HG03064 (cell line): Measurements from ENCODE around the gene GPR39.

Source experiments
- ATAC-seq: cut with Tn5 transposase; IDR thresholded peaks from one replicate; pipeline ENCODE4 v1.9.1; 2021; ENCODE audit warnings: low read depth; ENCODE audit not compliant: unreplicated experiment

The GPR39 gene

DNA sequence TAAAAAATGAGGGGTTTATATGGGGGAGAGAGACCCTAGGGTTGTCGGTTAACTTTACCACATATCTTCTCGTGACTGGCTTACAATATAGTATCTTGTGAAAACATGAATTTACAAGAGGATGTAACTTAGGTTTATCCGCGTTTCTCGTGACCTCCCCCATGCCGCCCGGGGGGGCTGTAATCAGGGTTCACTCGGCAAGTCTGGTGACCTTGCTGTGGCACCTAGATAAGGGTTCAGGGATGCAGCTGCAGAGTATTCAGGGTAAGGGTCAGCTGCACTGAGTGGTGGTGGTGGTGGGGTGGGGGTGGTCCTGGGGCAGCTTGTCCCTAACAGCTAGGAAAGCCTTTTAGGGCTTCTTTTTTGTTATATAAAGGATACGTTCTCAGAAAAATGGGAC, 141.1 kb downstream of the GPR39 start:
- no peak for ATAC-seq

- ATAC-seq: no peak
Observed at GRCh38 chr2:132559326-132559725, 142.7 kb downstream of the GPR39 start.

- ATAC-seq: no peak
Observed at GRCh38 chr2:132559921-132560320, 143.3 kb downstream of the GPR39 start.

GRCh38 chr2:132560562-132560961, 144.0 kb downstream of the GPR39 start:
- no peak for ATAC-seq

DNA sequence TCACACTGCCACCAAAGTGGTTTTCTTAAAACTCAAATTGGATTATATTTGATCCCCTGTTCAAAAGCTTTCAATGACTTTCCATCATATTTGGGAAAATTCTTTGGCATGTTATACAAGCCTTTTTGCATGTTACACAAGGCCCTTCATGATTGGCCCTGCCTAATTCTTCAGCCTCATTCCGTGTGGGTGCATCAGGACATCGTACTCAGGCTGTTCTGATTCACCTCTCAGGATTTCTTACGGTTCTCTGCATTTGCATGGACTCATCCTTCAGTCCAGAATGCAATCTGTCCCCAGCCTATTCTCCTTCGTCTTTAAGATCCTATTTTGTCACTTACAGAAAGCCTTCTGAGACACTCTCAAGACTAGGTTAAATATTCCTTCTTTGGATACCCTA, 145.6 kb downstream of the GPR39 start:
- ATAC-seq: no peak

DNA sequence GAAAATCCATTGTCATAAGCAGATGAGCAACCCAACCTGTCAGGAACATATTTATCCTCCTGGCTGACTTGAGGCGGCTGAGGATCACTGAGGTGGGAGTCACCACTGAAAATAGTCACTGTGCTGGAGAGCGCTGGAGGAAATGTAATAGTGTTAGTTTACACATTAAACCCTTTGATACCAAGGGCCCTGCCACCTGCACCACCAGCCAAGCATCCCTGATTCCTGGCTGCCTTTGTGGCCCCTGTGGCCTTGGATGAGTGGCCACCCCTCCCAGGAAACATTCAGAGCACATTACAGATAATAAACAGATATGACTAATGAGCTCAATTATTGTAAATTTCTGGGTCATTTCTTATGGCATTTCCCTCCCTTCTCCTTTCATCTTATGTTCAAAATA, 147.5 kb downstream of the GPR39 start:
- no peak for ATAC-seq

DNA sequence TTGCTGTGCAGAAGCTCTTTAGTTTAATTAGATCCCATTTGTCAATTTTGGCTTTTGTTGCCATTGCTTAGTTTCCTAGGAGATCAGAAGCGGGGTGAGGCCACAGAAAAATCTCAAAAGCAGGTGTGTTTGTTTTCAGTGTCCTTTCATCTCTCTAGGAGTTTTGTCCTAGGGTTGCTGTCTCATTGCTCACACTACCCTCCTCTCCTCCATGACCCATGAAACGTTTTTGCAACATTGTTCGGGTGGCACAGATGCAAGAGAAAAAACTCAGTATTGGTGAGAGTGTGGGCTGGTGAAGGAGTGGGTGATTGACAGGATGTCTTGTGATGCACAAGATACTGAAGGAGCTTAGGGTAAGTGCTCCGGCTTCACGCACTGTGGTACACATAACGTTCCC, 149.8 kb downstream of the GPR39 start:
- no peak for ATAC-seq

GRCh38 chr2:132567682-132568081, 151.1 kb downstream of the GPR39 start:
- ATAC-seq: no peak

GRCh38 chr2:132568656-132569055, 152.1 kb downstream of the GPR39 start:
- ATAC-seq: no peak

- no peak for ATAC-seq
Observed at GRCh38 chr2:132573444-132574007, 156.9 kb downstream of the GPR39 start.

GRCh38 chr2:132577686-132578085, 161.1 kb downstream of the GPR39 start:
- ATAC-seq: no peak

DNA sequence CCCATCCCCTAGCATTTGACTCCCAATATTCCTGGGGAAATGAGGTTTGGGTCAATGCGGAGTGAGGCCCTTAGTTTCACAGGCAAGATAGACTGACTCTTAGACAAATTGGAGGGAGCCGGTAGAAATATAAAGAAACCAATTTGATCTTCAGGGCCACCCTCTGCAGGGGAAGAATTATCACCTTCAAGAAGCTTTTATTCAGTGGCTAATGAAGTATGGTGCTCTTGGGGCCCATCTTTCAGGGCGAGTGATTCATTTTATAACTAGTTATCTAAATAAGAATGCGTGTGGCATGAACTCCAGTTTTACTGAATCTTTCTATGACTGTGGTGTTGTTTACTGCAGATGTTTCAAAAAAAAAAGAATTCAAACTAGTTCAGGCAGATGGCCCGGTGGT, 165.0 kb downstream of the GPR39 start:
- no peak for ATAC-seq

DNA sequence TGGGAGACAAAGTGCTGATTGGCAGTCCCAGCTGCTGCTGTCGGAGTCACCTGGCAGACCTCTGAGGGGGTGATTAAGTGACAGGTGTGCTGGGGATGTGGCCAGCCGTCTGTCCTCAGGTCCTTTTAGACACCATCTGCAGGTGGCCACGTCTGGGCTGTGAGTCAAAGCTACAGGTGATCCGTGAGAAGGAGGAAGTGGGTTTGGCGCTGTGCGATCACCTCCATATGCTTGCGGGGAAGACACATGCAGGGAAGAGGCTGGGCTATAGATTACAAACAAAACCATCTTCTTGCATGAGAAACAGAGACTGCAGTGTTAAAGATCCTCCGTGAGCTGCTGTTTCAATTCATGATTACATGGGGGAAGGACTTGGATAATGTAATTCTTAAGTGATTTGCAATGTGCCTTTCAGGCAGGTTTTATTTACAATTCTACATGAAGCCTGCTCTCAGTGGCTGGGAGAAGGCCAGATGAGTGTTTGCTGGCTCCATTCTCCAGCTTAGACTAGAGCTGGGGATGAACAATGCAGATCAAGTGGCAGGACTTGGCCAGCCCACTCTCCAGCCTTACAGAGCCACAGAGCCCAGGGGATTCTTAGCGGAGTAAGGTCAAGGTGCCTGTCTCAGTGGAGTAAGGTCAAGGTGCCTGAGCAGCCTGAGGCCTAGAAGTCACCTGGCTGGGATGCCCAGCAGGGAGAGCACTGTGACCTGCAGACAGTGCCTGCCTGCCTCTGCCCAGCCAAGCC, 165.6 kb downstream of the GPR39 start:
- ATAC-seq: no peak

DNA sequence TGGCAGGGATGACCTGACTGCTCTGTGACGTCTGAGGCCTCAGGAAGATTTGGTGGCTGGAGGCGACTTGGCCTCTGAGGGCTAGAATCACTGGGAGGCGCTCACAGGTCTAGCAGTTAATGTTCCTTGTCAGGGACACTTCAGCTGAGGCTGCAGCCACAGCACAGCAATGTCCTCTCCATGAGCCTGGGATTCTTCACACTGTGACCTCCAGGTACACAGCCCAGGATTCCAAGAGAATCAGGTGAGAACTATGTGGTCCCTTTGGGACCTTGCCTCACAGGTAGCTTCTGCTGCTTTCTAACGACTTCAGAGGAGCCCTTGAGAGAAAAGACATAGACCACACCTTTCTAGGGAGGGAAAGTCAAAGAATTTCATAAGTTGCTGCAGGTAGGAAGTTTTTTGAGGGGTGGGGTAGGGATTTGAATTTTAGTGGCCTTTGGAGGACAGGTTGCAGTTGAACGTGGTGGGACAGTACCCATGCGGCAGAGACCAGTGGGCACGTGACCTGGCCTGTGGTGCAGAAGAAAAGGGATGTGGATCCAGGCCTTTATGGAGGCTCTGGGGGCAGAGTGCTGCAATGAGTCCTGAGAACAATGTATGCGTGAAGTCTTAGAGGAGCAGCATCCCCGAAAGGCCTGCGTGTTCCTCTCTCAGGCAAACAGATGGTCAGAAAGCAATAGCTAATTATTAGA, 167.2 kb downstream of the GPR39 start:
- no peak for ATAC-seq

GRCh38 chr2:132584976-132585817, 168.6 kb downstream of the GPR39 start:
- ATAC-seq: no peak

GRCh38 chr2:132586101-132586511, 169.5 kb downstream of the GPR39 start:
- no peak for ATAC-seq

DNA sequence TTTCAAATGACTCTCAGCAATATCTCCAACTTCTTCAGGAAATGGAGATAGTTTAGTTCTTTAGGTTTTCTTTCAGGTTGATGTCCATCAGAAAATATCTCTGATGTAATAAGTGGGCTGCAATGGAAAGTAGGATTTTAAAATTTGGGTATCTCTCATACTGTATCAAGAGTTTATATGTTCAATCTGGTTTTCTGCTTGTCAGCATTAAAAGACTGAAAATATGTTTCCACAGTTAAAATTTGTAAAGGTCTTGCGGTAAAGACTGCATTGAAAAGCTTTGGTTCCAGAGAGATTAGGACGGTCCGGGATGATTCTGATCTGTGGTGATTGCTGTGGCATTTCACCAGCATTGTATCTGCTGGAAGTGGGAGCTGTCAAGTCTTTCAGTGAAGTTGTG, 170.2 kb downstream of the GPR39 start:
- no peak for ATAC-seq

DNA sequence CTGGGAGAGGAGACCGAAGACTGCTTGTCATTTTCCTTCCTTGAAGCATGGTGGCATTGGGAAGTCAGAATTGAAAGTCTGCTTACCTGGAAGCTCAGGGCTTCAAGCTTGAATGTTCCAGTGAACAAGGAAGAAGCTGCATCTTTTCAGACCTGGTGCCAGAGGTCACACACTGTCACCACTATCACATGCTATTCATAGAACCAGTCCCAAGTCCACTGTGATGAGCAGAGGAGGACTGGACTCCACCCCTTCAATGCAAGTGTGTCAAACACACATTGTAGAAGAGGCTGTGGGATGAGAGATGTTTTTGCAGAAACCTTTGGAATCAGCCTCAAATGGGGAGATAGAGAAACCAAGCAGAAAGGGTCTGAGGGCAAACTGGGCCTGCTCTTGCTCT, 172.0 kb downstream of the GPR39 start:
- ATAC-seq: no peak

DNA sequence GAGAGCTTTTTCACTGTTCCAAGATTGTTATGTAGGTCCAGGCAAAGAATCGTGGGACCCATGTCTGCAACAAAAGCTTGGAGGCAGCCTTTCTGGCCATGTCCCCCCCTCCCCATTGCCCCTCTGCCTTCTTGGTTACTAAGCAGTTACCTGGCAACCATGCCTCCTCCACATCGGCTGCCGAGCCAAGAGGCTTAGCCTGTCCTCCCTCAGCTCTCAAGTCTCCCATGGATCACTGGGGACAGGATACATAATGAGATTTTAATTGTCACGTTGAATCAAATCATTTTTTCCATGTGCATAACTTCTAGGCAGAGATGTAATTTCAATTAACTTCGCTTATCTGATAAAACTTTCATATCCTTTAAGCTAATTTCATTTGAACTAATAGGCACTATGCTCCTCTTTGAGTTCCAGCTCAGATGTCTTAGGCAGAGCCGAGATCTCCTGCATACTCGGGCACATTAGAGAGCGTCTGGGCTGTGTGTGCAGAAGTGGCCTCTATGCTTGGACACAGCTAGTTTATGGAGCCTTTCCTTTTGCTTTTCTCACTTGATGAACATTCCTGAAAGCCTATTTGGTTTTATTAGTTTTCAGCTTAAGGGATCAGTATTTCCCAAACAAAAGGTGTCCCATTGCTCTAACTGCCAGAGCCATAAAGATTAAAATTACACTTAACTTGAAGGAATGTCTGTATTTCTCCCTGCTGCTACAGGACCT, 172.7 kb downstream of the GPR39 start:
- no peak for ATAC-seq

- ATAC-seq: no peak
Observed at GRCh38 chr2:132589966-132590365, 173.4 kb downstream of the GPR39 start.
